Adrenal gland (tissue), 5 donors: ENCODE measurements around the gene ANXA10.

ENCODE experiments used
- CTCF ChIP-seq, 6 experiments: fragments of 450-650 bp in 4 of 6; fragments of 200-600 bp in 2 of 6; sonication (generic) in 1 of 6; IDR thresholded peaks; 1 replicate in 5 of 6; 2 replicates in 1 of 6; pipeline versions ENCODE4 v1.5.1 to v1.8.0; 2016 to 2021; ENCODE audit warnings: antibody characterized with exemption in 6 of 6, mild to moderate bottlenecking in 2 of 6, moderate library complexity in 1 of 6
- POLR2A ChIP-seq, 2 donors: fragments of 450-650 bp; IDR thresholded peaks; one replicate each; pipeline ENCODE4 v1.6.1; 2017; ENCODE audit warnings: antibody characterized with exemption in 2 of 2, mild to moderate bottlenecking in 2 of 2, moderate library complexity in 1 of 2
- donor health status: DM: no; HTN: no; CAD: no.

GRCh38 chr4:168203233-168203911 lies 111.0 kb downstream of the ANXA10 start:
- TF ChIP-seq CTCF (IDR thresholded peaks at IDR 0.05) (no peak), POLR2A (IDR thresholded peaks at IDR 0.05) (no peak)
